NCI-H2171 treated with DMSO at 0.1 percent for 48 hours (cell line): ENCODE measurements around the gene DGKE.

Source experiments
- DNase-seq: peaks from one replicate; lab custom pipeline; 2025; lab: John Stamatoyannopoulos, UW

The DGKE gene

DNA sequence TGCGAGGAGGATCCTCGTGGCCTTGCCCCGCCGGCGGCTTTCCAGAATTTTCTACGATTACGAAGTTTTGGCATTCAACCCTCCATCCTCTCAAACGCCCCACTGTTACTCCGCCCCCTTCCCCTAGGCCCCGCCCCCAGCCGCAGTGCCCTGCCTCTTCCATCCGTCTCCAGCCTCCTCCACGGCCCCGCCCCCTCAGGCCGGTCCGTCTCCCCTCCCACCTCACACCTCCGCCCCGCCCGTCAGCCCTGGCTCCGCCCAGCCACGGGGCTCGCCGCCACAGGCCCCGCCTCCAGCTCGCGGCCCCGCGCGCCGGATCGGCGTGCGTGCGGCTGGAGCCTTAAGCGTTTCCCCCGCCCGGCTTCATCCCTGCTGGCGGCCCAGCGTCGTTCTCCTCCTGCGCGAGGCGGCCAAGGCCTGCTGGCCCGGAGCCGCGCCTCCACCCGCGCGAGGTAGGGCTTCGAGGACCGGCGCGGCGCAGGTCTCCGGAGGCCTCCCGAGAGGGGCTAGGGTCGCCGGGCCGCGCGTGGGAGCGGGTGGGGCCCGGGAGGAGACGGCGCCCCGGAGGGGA lies at the start of gene DGKE, which contains the start of gene C17orf67:
Gene DGKE, plus strand, starts transcription at position 343 of the 571 bp plus-strand sequence. CDS start 645 bp downstream, outside the sequence.
Gene C17orf67, minus strand, starts transcription at position 112 of the 571 bp plus-strand sequence. CDS start 18,110 bp downstream, outside the sequence.
- DNase-seq, result peak; percentile 91

GRCh38 chr17:56785405-56785804 lies 48.5 kb upstream of the DGKE start:
- peak; percentile 68 for DNase-seq

DNA sequence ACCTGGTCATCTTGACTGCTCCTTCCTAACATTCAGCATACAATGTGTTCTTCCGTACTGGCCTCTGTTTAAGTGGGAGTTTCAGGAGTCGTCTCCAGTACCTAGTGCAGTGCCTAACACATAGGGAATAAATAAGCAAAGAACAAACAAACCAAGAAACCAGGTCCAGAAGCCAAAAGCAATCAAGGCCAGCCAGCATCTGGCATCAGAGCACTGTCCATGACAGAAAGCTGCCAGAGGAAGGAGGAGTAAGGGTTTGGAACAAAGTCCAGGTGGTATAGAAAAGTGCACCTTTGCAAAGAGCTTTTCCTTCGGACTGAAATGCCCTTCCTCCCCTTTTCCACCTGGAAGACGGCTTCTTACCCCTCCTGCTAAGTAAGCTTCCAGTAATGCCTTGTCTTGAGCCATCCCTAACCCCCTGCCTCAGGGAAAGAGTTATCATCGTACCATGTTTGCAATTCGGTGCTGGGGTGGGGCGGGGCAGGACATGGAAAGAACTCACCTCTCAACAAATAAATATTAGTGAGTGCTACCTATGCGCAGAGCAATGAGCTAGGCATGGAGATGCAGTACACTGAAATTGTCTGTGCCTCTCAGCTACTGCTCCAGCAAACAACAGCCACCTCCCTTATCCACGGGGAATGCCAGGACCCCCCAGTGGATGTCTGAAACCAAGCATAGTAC lies 47.8 kb upstream of the DGKE start:
- no peak for DNase-seq

- DNase-seq, result no peak
Measured at GRCh38 chr17:56786989-56787482, 46.9 kb upstream of the DGKE start.

DNA sequence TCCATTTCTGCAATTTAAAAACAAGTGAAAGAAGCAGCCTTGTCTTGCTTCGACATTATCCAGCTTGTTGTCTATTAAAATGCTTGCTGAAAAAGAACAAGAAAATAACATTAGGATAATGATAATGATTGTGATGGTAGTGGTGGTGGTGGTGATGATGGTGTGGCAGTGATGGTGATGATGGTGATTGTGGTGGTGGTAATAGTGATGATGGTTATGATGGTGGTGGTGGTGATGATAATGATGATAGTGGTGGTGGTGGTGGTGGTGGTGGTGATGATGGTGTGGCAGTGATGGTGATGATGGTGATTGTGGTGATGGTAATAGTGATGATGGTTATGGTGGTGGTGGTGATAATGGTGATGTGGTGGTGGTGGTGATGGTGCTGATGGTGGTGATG lies 41.7 kb upstream of the DGKE start:
- no peak for DNase-seq

GRCh38 chr17:56793531-56793930 lies 40.4 kb upstream of the DGKE start:
- no peak for DNase-seq

DNA sequence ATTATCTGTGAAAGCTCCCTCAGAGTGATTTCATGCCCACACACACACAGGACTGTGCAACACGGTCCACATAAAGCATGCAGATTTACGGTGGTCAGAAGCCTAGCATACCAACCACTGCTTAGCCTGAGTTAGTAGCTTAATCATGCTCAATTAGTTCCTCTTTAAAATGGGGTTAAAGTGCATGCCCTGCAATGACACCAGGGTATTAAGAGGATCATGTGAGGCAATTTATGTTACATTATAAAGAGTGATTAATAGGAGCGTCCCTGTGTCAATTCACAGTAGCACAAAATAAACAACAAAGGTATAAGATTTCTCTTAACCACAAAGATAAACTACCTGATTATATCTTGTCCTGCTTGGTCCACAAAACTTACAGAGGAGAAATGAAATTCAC lies 40.0 kb upstream of the DGKE start:
- no peak for DNase-seq

DNA sequence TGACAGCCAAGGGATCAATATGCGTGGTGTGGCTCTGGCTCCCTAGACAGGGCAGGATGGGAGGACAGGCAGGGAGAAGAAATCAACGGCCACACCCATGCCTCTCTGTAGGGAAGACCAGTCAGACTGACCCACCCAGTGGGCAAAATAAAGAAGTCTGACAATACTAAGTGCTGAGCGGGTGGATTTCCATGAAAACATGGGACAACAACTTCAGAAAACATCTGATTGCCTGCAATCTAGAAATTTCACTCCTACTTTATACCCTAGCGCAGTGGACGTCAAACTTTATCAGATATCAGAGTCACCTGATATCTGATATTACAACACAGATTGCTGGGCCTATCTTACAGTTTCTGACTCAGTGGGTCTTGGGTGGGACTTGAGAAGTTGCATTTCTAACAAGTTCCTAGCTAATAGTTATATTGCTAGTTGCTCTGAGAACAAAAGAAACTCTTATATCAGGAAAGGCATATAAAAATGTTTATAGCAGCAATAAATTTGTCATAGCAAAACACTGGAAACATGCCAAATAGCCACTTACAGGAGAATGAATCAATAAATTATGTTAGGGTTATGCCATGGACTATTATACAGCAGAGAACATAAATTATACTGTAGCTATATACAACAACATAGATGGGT lies 38.6 kb upstream of the DGKE start:
- DNase-seq, result no peak

DNA sequence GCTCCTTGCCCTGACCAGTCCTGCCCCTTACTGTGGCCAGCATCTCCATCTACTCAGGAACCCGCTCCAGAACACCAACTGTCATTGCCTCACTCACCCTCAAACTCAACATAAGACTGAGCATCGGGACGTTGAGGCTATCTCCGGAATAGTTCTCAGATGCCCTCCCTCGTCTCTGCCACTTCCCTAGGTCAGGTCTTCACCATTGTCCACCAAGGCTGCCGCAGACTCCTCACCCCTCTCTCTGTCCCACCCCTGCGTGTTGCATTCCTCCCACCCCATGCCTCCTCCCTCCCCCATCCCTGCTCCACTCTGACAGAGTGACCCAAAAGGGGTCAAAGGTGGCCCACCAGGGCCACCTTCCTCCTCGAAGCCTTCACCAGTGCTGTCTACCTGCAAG lies 37.4 kb upstream of the DGKE start:
- DNase-seq, result no peak

- peak; percentile 65 for DNase-seq
Measured at GRCh38 chr17:56798916-56799315, 35.0 kb upstream of the DGKE start.

- DNase-seq, result no peak
Measured at GRCh38 chr17:56801459-56802178, 32.3 kb upstream of the DGKE start.

DNA sequence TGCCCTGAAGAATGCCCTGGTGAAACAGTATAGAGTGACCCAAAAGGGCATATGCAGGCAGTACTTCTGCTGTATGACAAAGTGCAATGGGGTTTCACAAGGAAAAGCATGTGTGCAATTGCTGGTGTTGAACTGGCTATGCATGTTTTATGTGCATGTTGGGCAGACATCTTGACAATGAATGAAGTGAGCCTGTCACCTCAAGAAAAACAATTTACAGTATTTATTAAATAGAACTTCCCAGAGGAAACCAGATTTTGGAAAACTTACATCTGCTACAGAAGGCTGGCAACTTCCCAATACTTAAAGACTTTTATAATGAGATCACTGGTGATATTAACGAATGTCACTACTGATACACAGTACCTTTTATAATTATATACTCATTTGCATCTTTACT lies 30.9 kb upstream of the DGKE start:
- DNase-seq, result no peak

GRCh38 chr17:56804454-56804853 lies 29.5 kb upstream of the DGKE start:
- no peak for DNase-seq

DNA sequence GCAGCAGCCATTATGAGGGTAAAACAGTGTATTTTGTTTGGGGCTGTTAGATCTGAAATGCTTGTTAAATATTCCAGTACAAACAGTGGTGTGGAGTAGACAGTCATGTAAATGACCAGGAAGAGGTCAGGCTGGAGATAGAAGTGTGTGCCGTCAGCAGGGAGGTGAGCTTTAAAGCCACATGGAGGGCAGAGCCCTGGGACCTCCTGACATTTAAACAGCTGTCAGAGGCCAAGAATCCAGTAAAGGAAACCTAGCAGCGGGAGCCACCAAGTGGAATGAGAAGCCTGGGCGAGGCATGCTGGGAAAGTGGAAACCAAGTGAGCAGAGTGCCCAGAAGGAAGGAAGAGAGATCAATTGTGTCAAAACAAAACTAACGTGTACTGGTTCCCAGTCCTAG lies 27.0 kb upstream of the DGKE start:
- no peak for DNase-seq

DNA sequence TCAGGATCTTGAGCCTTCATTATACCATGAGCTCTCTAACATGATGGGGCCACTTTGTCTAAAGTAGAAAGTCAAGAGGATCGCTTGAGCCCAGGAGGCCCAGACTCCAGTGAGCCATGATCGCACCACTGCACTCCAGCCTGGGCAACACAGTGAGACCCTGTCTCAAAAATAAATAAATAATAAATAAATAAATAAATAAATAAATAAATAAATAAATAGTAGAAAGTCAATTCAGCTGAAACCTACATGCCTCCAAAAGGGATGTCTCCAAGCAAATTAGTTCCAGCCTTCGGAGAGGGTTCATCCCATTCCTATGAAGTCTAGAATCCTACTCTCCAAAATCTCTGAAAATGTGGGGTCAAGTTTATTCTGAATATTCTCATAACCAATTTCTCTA lies 26.2 kb upstream of the DGKE start:
- no peak for DNase-seq

- peak; percentile 90 for DNase-seq
Measured at GRCh38 chr17:56808503-56808902, 25.4 kb upstream of the DGKE start.

DNA sequence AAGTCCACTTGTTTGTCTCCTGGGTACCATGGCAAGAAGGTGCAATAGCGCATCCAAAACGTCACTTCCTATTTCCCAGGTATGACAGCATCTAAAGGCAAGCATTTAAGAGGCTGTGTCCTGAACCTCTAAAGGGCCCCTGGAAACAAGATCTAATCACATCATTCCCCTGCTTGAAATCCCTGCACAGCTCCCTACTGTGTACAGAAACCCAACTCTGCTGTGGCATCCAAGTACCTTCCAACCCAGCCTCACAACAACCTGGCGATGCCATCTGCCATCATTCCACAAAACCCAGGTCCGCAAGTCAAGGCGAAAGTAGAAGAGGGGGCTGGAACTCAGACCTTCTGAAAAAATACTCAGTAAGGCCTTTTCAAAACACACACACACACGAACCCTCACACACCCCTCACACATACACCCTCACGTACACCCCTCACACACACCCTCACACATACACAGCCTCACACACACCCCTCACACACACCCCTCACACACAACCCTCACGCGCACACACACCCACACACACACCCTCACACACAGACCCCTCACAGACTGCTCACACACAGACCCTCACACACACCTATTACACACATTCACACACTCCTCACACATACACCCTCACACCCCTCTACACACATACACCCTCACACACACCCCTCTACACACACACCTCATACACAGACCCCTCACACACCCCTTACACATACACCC lies 24.7 kb upstream of the DGKE start:
- DNase-seq, result peak; percentile 93

GRCh38 chr17:56809820-56810179 lies 24.2 kb upstream of the DGKE start:
- no peak for DNase-seq

DNA sequence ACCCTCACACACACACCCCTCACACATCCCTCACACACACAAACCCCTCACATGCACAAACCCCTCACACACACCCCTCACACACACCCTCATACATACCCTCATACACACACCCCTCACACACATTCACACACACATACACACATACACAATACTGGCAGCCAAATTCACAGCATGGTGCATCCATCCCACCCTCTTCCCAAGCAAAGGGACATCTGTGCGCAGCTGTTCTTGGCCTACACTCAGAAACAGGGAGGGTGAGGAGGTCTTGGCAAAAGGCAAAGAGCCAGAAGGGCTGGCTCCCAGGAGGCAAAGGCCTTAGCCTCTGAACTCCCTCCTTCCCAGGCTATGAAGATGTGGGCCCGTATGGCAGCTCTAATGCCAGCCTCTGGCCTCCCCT lies 23.6 kb upstream of the DGKE start:
- DNase-seq, result peak; percentile 80

GRCh38 chr17:56810891-56811775 lies 22.8 kb upstream of the DGKE start:
- DNase-seq, result peak; percentile 35

- DNase-seq, result peak; percentile 91
Measured at GRCh38 chr17:56812901-56813388, 21.0 kb upstream of the DGKE start.
